H1 (cell line): ENCODE data around the gene COPS2. TPM values are rescaled to one million over a fixed set of nuclear protein-coding genes. Genes with fewer than 3 reads are reported as not detected.

Experiments
- BCL11A ChIP-seq, 2 experiments: IDR thresholded peaks; one replicate each; pipeline ENCODE4 v1.6.1; 2011; ENCODE audit warnings: low read depth in 2 of 2, low read length in 2 of 2, mild to moderate bottlenecking in 2 of 2
- CHD2 ChIP-seq: IDR thresholded peaks from 2 replicates; pipeline ENCODE4 v1.6.1; 2012; ENCODE audit warnings: low read length, improper control_type of control experiment
- EZH2 ChIP-seq: fragments of 200-600 bp; sonication (generic); IDR thresholded peaks from 2 replicates; pipeline ENCODE4 v1.7.1; 2012; ENCODE audit warnings: low read depth, mild to moderate bottlenecking, moderate library complexity, low read length, inconsistent platforms; ENCODE audit not compliant: severe bottlenecking
- HDAC6 ChIP-seq: IDR thresholded peaks from one replicate; pipeline ENCODE4 v1.7.1; 2012; ENCODE audit warnings: low read depth, mild to moderate bottlenecking, inconsistent platforms, low read length, moderate library complexity
- RXRA ChIP-seq: IDR thresholded peaks from 2 replicates; pipeline ENCODE4 v1.6.1; 2011; ENCODE audit warnings: low read depth, mild to moderate bottlenecking, low read length, moderate library complexity; ENCODE audit not compliant: insufficient read depth
- SIRT6 ChIP-seq: IDR thresholded peaks from one replicate; pipeline ENCODE4 v1.7.1; 2012; ENCODE audit warnings: low read length, inconsistent platforms
- YY1 ChIP-seq: IDR thresholded peaks from 2 replicates; pipeline ENCODE4 v1.6.1; 2011; ENCODE audit warnings: low read depth, mild to moderate bottlenecking, low read length
- polyA plus RNA-seq, 7 experiments: library from polyadenylated mRNA; depleted of rRNA in 3 of 7; stranded (reverse) in 5 of 7; unstranded in 2 of 7; fragments of >200 nt in 5 of 7; fragments of 200-250 nt in 2 of 7; gene quantifications; 1 replicate in 5 of 7; 2 replicates in 1 of 7; 4 replicates in 1 of 7; pipeline versions ENCODE4 v1.2.1 to v1.2.3, GENCODE V29; 2011 to 2013; ENCODE audit warnings: missing spikeins in 2 of 7, mixed read lengths in 2 of 7
- total RNA-seq: library from RNA; stranded (reverse); fragmentation: NEBNext Ultra II Directional; extraction: Animal tissue kit (Norgen Biotek cat#: 25700); gene quantifications from 2 replicates; pipeline ENCODE4 v1.2.1, GENCODE V29; 2021

The COPS2 gene
- total and polyA plus RNA-seq, 2 of the 8 experiments (the other 6 are each of a cell fraction or from before 2014, with no cell fraction given): 17.7 to 85.1 TPM

GRCh38 chr15:49121901-49122300 is 33.5 kb downstream of the COPS2 start (continued):
- TF ChIP-seq EZH2 (no peak), RXRA (no peak), CHD2 (no peak), YY1 (no peak), BCL11A (IDR thresholded peaks at IDR 0.05; ENCODE audit: low read depth in 2 of 2, low read length in 2 of 2) (no peak), HDAC6 (no peak), SIRT6 (no peak)
